H9 (cell line): Measurements from ENCODE around the gene ZMIZ1. TPM values are rescaled to one million over a fixed set of nuclear protein-coding genes. Genes with fewer than 3 reads are reported as not detected.

Source experiments
- DNase-seq: peaks from one replicate; pipeline ENCODE4 v3.0.0-alpha.2; 2017
- H2AFZ ChIP-seq: one replicate; pipeline ENCODE4 v1.6.1; 2013; ENCODE audit warnings: mild to moderate bottlenecking, low read length, control low read depth, moderate library complexity
- H2AK5ac ChIP-seq: 2 replicates; pipeline ENCODE4 v1.6.1; 2013; ENCODE audit warnings: low read length, control low read depth, mixed read lengths; ENCODE audit not compliant: insufficient read length
- H2BK120ac ChIP-seq: one replicate; pipeline ENCODE4 v1.6.1; 2013; ENCODE audit warnings: low read depth, mild to moderate bottlenecking, low read length, control low read depth, inconsistent platforms; ENCODE audit not compliant: poor library complexity, severe bottlenecking
- H2BK12ac ChIP-seq: 2 replicates; pipeline ENCODE4 v1.6.1; 2013; ENCODE audit warnings: low read length, control low read depth, mixed read lengths, low read depth; ENCODE audit not compliant: insufficient read length
- H2BK15ac ChIP-seq: 2 replicates; pipeline ENCODE4 v1.6.1; 2013; ENCODE audit warnings: low read depth, low read length, control low read depth
- H2BK20ac ChIP-seq: one replicate; pipeline ENCODE4 v1.6.1; 2013; ENCODE audit warnings: low read depth, mild to moderate bottlenecking, low read length, control low read depth, inconsistent platforms; ENCODE audit not compliant: poor library complexity, severe bottlenecking
- H2BK5ac ChIP-seq: 2 replicates; pipeline ENCODE4 v1.6.1; 2013; ENCODE audit warnings: low read length, control low read depth, mixed read lengths; ENCODE audit not compliant: insufficient read length
- H3K14ac ChIP-seq: 2 replicates; pipeline ENCODE4 v1.6.1; 2013; ENCODE audit warnings: low read length, control low read depth; ENCODE audit not compliant: insufficient read depth
- H3K18ac ChIP-seq: 2 replicates; pipeline ENCODE4 v1.6.1; 2013; ENCODE audit warnings: low read depth, mild to moderate bottlenecking, mixed read lengths, low read length, control low read depth; ENCODE audit not compliant: insufficient read length
- H3K23ac ChIP-seq: 2 replicates; pipeline ENCODE4 v1.6.1; 2013; ENCODE audit warnings: low read length, control low read depth, mixed read lengths, low read depth; ENCODE audit not compliant: insufficient read length
- H3K23me2 ChIP-seq: 2 replicates; pipeline ENCODE4 v1.6.1; 2013; ENCODE audit warnings: low read depth, mild to moderate bottlenecking, mixed read lengths, low read length, control low read depth; ENCODE audit not compliant: insufficient read length, poor library complexity, severe bottlenecking
- H3K27ac ChIP-seq: 2 replicates; pipeline ENCODE4 v1.5.1; 2013; ENCODE audit warnings: low read length, control low read depth, mixed read lengths, low read depth; ENCODE audit not compliant: insufficient read length
- H3K27me3 ChIP-seq: 2 replicates; pipeline ENCODE4 v1.6.1; 2013; ENCODE audit warnings: low read length, control low read depth, inconsistent platforms; ENCODE audit not compliant: insufficient read depth
- H3K4ac ChIP-seq: 2 replicates; pipeline ENCODE4 v1.6.1; 2013; ENCODE audit warnings: low read depth, mild to moderate bottlenecking, control low read depth, inconsistent platforms, low read length, moderate library complexity
- H3K4me1 ChIP-seq: 2 replicates; pipeline ENCODE4 v1.6.1; 2013; ENCODE audit warnings: low read length, control low read depth, inconsistent platforms; ENCODE audit not compliant: insufficient read depth
- H3K4me2 ChIP-seq: 2 replicates; pipeline ENCODE4 v1.6.1; 2013; ENCODE audit warnings: low read length, control low read depth, mixed read lengths; ENCODE audit not compliant: insufficient read length, insufficient read depth
- H3K56ac ChIP-seq: 2 replicates; pipeline ENCODE4 v1.6.1; 2013; ENCODE audit warnings: low read depth, mild to moderate bottlenecking, mixed read lengths, low read length, control low read depth; ENCODE audit not compliant: insufficient read length
- H3K79me1 ChIP-seq: 2 replicates; pipeline ENCODE4 v1.6.1; 2013; ENCODE audit warnings: low read depth, mild to moderate bottlenecking, moderate library complexity, low read length, control low read depth, inconsistent platforms; ENCODE audit not compliant: insufficient read depth, poor library complexity, severe bottlenecking
- H3K79me2 ChIP-seq: 2 replicates; pipeline ENCODE4 v1.6.1; 2013; ENCODE audit warnings: low read length, control low read depth, inconsistent platforms; ENCODE audit not compliant: insufficient read depth
- H3K9ac ChIP-seq: 2 replicates; pipeline ENCODE4 v1.6.1; 2013; ENCODE audit warnings: low read length, control low read depth, mixed read lengths; ENCODE audit not compliant: insufficient read length; ENCODE audit errors: extremely low read depth
- H3K9me3 ChIP-seq: one replicate; pipeline ENCODE4 v1.6.1; 2013; ENCODE audit warnings: low read depth, low read length, inconsistent platforms; ENCODE audit not compliant: control insufficient read depth
- H3T11ph ChIP-seq: one replicate; pipeline ENCODE4 v1.6.1; 2013; ENCODE audit warnings: mild to moderate bottlenecking, low read length, control low read depth, inconsistent platforms
- H4K20me1 ChIP-seq: one replicate; pipeline ENCODE4 v1.6.1; 2013; ENCODE audit not compliant: control insufficient read depth, insufficient read length, insufficient read depth
- H4K5ac ChIP-seq: 2 replicates; pipeline ENCODE4 v1.6.1; 2013; ENCODE audit warnings: low read depth, mild to moderate bottlenecking, mixed read lengths, low read length, control low read depth; ENCODE audit not compliant: insufficient read length
- H4K8ac ChIP-seq: replicated peaks from 2 replicates; pipeline ENCODE4 v1.6.1; 2013; ENCODE audit warnings: low read length, control low read depth, mixed read lengths, low read depth; ENCODE audit not compliant: insufficient read length
- H4K91ac ChIP-seq: 2 replicates; pipeline ENCODE4 v1.6.1; 2013; ENCODE audit warnings: low read depth, mild to moderate bottlenecking, moderate library complexity, mixed read lengths, low read length, control low read depth; ENCODE audit not compliant: insufficient read length
- H3K27ac Mint-ChIP-seq, 3 experiments: 2 replicates in 2 of 3; 3 replicates in 1 of 3; pipeline ENCODE4 v1.8.0; 2020 to 2021; ENCODE audit warnings: mixed read lengths in 3 of 3, mild to moderate bottlenecking in 1 of 3, moderate library complexity in 1 of 3
- H3K27me3 Mint-ChIP-seq: 2 replicates; pipeline ENCODE4 v1.8.0; 2021; ENCODE audit warnings: low read depth, mild to moderate bottlenecking, moderate library complexity, mixed read lengths
- H3K36me3 Mint-ChIP-seq, 3 experiments: 2 replicates in 2 of 3; 3 replicates in 1 of 3; pipeline ENCODE4 v1.8.0; 2020 to 2021; ENCODE audit warnings: low read depth in 3 of 3, mixed read lengths in 3 of 3; ENCODE audit not compliant: insufficient read depth in 1 of 3
- H3K4me1 Mint-ChIP-seq, 2 experiments: 2 replicates each; pipeline ENCODE4 v1.8.0; 2020; ENCODE audit warnings: mixed read lengths in 2 of 2
- H3K4me3 Mint-ChIP-seq, 2 experiments: 2 replicates in 1 of 2; 3 replicates in 1 of 2; pipeline ENCODE4 v1.8.0; 2020 to 2021; ENCODE audit warnings: mild to moderate bottlenecking in 2 of 2, mixed read lengths in 2 of 2, moderate library complexity in 1 of 2
- H3K9me3 Mint-ChIP-seq, 2 experiments: 2 replicates in 1 of 2; 3 replicates in 1 of 2; pipeline ENCODE4 v1.8.0; 2020; ENCODE audit warnings: mild to moderate bottlenecking in 2 of 2, mixed read lengths in 2 of 2, moderate library complexity in 1 of 2
- WGBS: extraction: QIAGEN DNeasy Blood & Tissue Kit; methylation state at CpG from one replicate; pipeline ENCODE4 v1.1.7; 2013; ENCODE audit warnings: missing lambda C conversion rate, low lambda C conversion rate, mixed read lengths; ENCODE audit not compliant: insufficient read length; ENCODE audit errors: extremely low coverage; 5-methylcytosine and 5-hydroxymethylcytosine counted together
- total RNA-seq: library from RNA; stranded (reverse); gene quantifications from 2 replicates; pipeline ENCODE4 v1.2.1, GENCODE V29; 2021
- TF ChIP-seq, protein P1 (sequence below): fragments of 200-600 bp; sonication (generic); conservative IDR thresholded peaks from 3 replicates; pipeline ENCODE4 v1.8.0; 2021; ENCODE audit warnings: antibody characterized with exemption, mild to moderate bottlenecking

Gene ZMIZ1
- total RNA-seq, 1 experiment from 2014 or later = 36.9 TPM

DNA sequence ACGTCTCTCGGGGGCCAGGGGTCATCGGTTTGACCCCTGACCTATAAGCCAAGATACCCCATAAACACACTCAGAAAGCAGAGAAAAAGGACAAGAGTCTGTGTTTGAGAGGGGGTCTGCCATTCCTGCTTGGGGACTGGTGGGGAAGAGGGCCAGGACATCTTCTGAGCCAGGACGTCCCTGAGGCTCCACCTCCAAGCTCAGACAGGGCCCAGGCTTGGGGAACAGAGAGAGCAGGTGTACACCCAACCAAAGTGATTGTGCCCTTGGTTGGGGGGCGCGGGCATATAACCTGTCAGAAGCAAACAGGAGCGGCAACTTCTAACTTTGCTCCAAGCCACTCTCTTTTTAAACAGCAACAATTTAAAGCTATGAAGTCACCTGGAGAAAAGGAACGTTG, 244.6 kb downstream of the ZMIZ1 start:
- Mint-ChIP-seq H3K27me3 (no peaks in the 10 kb centered on the region; the same call in 1 of the 2 replicates), H3K4me3 (no peak overlapping the region), H3K27ac (no peak overlapping the region), H3K9me3 (no peaks in the 10 kb centered on the region; a peak in 1 of 5 replicates), H3K36me3 (peaks cover 6 to 39% (median 29%) of the 10 kb centered on the region in 3 experiments; a peak in 6 of 7 replicates), H3K4me1 (peaks cover 19 to 23% of the 10 kb centered on the region in 2 experiments)
- no CpG with 5 or more reads among the region's 8 CpGs for WGBS
- no peak overlapping the region for H2BK120ac ChIP-seq
- H3K9ac ChIP-seq = no peak overlapping the region
- TF ChIP-seq, protein P1, sequence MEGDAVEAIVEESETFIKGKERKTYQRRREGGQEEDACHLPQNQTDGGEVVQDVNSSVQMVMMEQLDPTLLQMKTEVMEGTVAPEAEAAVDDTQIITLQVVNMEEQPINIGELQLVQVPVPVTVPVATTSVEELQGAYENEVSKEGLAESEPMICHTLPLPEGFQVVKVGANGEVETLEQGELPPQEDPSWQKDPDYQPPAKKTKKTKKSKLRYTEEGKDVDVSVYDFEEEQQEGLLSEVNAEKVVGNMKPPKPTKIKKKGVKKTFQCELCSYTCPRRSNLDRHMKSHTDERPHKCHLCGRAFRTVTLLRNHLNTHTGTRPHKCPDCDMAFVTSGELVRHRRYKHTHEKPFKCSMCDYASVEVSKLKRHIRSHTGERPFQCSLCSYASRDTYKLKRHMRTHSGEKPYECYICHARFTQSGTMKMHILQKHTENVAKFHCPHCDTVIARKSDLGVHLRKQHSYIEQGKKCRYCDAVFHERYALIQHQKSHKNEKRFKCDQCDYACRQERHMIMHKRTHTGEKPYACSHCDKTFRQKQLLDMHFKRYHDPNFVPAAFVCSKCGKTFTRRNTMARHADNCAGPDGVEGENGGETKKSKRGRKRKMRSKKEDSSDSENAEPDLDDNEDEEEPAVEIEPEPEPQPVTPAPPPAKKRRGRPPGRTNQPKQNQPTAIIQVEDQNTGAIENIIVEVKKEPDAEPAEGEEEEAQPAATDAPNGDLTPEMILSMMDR = no peak
- H2AK5ac ChIP-seq = no peak overlapping the region
- H3K79me1 ChIP-seq = no peaks in the 10 kb centered on the region
- H3K4me2 ChIP-seq = no peak overlapping the region
- no peak for DNase-seq
- no peaks in the 10 kb centered on the region for H4K20me1 ChIP-seq
- H3K4me1 ChIP-seq = peaks cover 9% of the 10 kb centered on the region; the same call in 1 of the 2 replicates
- H3K79me2 ChIP-seq = no peaks in the 10 kb centered on the region
- no peak overlapping the region for H2BK20ac ChIP-seq
- no peak overlapping the region for H3K27ac ChIP-seq
- H3K4ac ChIP-seq = no peak overlapping the region
- no peak overlapping the region for H2BK5ac ChIP-seq
- no peak overlapping the region for H3K18ac ChIP-seq
- no peak overlapping the region for H4K5ac ChIP-seq
- H2BK15ac ChIP-seq = no peak overlapping the region
- no peak overlapping the region for H2BK12ac ChIP-seq
- no peak overlapping the region for H3T11ph ChIP-seq
- no peak overlapping the region for H3K23ac ChIP-seq
- no peak overlapping the region for H3K14ac ChIP-seq
- no peak overlapping the region for H4K91ac ChIP-seq
- H3K23me2 ChIP-seq = no peaks in the 10 kb centered on the region
- H3K9me3 ChIP-seq = no peaks in the 10 kb centered on the region
- H3K56ac ChIP-seq = no peak overlapping the region
- H4K8ac ChIP-seq = no peak overlapping the region
- H3K27me3 ChIP-seq = no peaks in the 10 kb centered on the region
- H2AFZ ChIP-seq = no peak overlapping the region
